K562 (cell line): Measurements from ENCODE around the gene TSC22D3. TPM values are rescaled to one million over a fixed set of nuclear protein-coding genes. Genes with fewer than 3 reads are reported as not detected.

ENCODE experiments used
- BRD4 ChIP-seq: fragments of 200-600 bp; sonication (generic); IDR thresholded peaks from 2 replicates; pipeline ENCODE4 v1.6.1; 2017; ENCODE audit warnings: inconsistent platforms
- DNMT1 ChIP-seq: fragments of 450-650 bp; IDR thresholded peaks from 2 replicates; pipeline ENCODE4 v1.6.1; 2016; ENCODE audit warnings: antibody characterized with exemption, mild to moderate bottlenecking
- E2F3 ChIP-seq: fragments of 250-450 bp; sonication (Bioruptor Pico); IDR thresholded peaks from 2 replicates; pipeline ENCODE4 v1.4.0; 2020; ENCODE audit warnings: mild to moderate bottlenecking
- EGR1 ChIP-seq: fragments of 450-650 bp; conservative IDR thresholded peaks from 2 replicates; pipeline ENCODE4 v1.6.1; 2017; ENCODE audit warnings: mild to moderate bottlenecking
- KDM4B ChIP-seq, 2 experiments: fragments of 450-650 bp in 1 of 2; sonication (generic) in 1 of 2; IDR thresholded peaks; 2 replicates each; pipeline ENCODE4 v1.6.1; 2016 to 2017; ENCODE audit warnings: borderline replicate concordance in 2 of 2, antibody characterized with exemption in 1 of 2, low read depth in 1 of 2, mild to moderate bottlenecking in 1 of 2
- POLR2B ChIP-seq: fragments of 450-650 bp; IDR thresholded peaks from 2 replicates; pipeline ENCODE4 v1.6.1; 2018; ENCODE audit warnings: low read depth; ENCODE audit not compliant: partially characterized antibody
- TRIM24 ChIP-seq, 2 experiments: fragments of 450-650 bp; IDR thresholded peaks; 2 replicates each; pipeline ENCODE4 v1.6.1; 2016
- ZNF174 ChIP-seq: fragments of 250-450 bp; sonication (Bioruptor Pico); IDR thresholded peaks from 2 replicates; pipeline ENCODE4 v1.4.0; 2020; ENCODE audit warnings: mild to moderate bottlenecking
- ZNF830 ChIP-seq: fragments of 250-450 bp; sonication (Bioruptor Pico); IDR thresholded peaks from 2 replicates; pipeline ENCODE4 v1.5.0; 2021; ENCODE audit warnings: mild to moderate bottlenecking
- polyA plus RNA-seq, 8 experiments: library from polyadenylated mRNA; depleted of rRNA in 4 of 8; stranded (reverse) in 5 of 8; unstranded in 3 of 8; fragments of >200 nt; fragmentation: Nextera tagmentation in 2 of 8; fragmentation: Illumina TruSeq in 1 of 8; extraction: Ambion mirVana in 2 of 8; extraction: Trizol in 1 of 8; gene quantifications; 2 replicates each; pipeline versions ENCODE4 v1.2.1 to v1.2.3, GENCODE V29; 2011 to 2014; ENCODE audit warnings: inconsistent platforms in 1 of 8, missing spikeins in 1 of 8
- total RNA-seq, 7 experiments: library from RNA; depleted of rRNA in 6 of 7; stranded (reverse); fragments of >200 nt in 6 of 7; fragmentation: Illumina TruSeq in 2 of 7; extraction: Trizol in 2 of 7; gene quantifications; 2 replicates each; pipeline versions ENCODE4 v1.2.1 to v1.2.3, GENCODE V29; 2011 to 2021; ENCODE audit warnings: low replicate concordance in 1 of 7
- TF ChIP-seq, protein P1 (sequence below), 2 experiments: IDR thresholded peaks in 1 of 2; conservative IDR thresholded peaks in 1 of 2; 2 replicates each; pipeline ENCODE4 v1.6.1; 2016; ENCODE audit warnings: low read depth in 2 of 2, mild to moderate bottlenecking in 1 of 2, missing compliant biosample characterization in 1 of 2, missing genetic modification characterization in 1 of 2, moderate library complexity in 1 of 2
- TF ChIP-seq, protein P2 (sequence below): fragments of 250-450 bp; sonication (Bioruptor Pico); IDR thresholded peaks from 2 replicates; pipeline ENCODE4 v1.9.0; 2021; ENCODE audit warnings: mild to moderate bottlenecking
- TF ChIP-seq, protein P3 (sequence below), 2 experiments: fragments of 450-650 bp; conservative IDR thresholded peaks; 2 replicates each; pipeline ENCODE4 v1.6.1; 2017; ENCODE audit warnings: mild to moderate bottlenecking in 2 of 2, moderate library complexity in 2 of 2
- TF ChIP-seq, protein P4 (sequence below): fragments of 450-650 bp; IDR thresholded peaks from 2 replicates; pipeline ENCODE4 v1.6.1; 2016; ENCODE audit warnings: mild to moderate bottlenecking
- TF ChIP-seq, protein P5 (sequence below): fragments of 450-650 bp; IDR thresholded peaks from 2 replicates; pipeline ENCODE4 v1.7.1; 2018; ENCODE audit warnings: mild to moderate bottlenecking, low read depth; ENCODE audit not compliant: partially characterized antibody
- TF ChIP-seq, protein P6 (sequence below): sonication (generic); formaldehyde crosslinking; IDR thresholded peaks from 2 replicates; pipeline ENCODE4 v1.9.0; 2022; ENCODE audit warnings: mild to moderate bottlenecking, missing genetic modification reagents

The TSC22D3 gene
- total and polyA plus RNA-seq, 9 of the 15 experiments (the other 6 are each of a cell fraction or from before 2014, with no cell fraction given), result 0.48 to 3.0 (median 0.87) TPM

DNA sequence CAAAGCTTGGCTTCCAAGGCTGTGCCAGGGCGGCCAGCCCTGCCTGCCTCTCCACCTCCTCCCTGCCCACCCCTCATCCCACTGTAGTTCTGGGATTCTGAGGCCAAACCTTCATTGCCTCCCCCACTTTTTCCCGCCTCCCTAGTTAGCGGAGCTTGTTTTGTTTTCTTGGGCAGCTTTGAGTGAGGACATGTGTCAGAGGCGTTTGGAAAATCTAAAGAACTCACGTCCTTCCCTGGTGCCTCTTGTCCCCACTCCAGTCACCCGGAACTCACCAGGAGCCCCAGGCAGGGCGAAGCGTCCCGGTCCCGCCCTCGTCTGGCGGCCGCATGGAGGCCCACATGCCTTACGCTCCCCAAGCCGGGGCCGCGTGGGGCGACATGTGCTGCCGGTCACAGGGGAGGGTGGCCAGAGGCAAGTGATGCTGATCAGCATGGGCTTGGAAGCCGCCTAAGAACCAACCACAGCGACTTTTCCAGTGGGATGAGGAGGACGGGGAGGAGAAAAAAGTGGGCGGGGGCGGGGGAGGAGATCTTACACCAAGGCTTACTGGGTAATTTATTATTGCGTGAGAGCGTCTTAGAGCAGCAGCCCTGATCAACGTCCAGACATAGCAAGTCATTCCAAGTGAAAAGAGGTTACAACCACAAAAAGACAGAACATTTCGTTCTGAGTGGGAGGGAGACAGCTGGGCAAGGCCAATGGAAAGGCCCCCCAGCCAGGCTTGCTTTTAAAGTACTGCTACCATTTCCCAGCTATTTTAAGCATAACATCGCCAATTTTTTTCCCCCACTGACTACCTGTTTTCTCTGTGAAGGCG is 98.8 kb downstream of the TSC22D3 start (continued):
- TF ChIP-seq E2F3 (CRISPR knock-in tag) (no peak), TRIM24 (IDR thresholded peaks at IDR 0.05) (no peak), POLR2B (peak; percentile 59), DNMT1 (no peak), BRD4 (no peak), ZNF830 (no peak), ZNF174 (CRISPR knock-in tag) (no peak), KDM4B (IDR thresholded peaks at IDR 0.05; ENCODE audit: borderline replicate concordance in 2 of 2, low read depth in 1 of 2) (no peak), EGR1 (peak; percentile 86)
- TF ChIP-seq, protein P1, sequence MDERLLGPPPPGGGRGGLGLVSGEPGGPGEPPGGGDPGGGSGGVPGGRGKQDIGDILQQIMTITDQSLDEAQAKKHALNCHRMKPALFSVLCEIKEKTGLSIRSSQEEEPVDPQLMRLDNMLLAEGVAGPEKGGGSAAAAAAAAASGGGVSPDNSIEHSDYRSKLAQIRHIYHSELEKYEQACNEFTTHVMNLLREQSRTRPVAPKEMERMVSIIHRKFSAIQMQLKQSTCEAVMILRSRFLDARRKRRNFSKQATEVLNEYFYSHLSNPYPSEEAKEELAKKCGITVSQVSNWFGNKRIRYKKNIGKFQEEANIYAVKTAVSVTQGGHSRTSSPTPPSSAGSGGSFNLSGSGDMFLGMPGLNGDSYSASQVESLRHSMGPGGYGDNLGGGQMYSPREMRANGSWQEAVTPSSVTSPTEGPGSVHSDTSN (CRISPR knock-in tag; IDR thresholded peaks at IDR 0.05; ENCODE audit: low read depth), result no peak
- TF ChIP-seq, protein P1 (tag; conservative IDR thresholded peaks at IDR 0.05; ENCODE audit: low read depth), result 0 out of 2 replicates have a peak, but pooled peaks have one; percentile 20
- TF ChIP-seq, protein P2, sequence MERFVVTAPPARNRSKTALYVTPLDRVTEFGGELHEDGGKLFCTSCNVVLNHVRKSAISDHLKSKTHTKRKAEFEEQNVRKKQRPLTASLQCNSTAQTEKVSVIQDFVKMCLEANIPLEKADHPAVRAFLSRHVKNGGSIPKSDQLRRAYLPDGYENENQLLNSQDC (CRISPR knock-in tag), result no peak
- TF ChIP-seq, protein P3, sequence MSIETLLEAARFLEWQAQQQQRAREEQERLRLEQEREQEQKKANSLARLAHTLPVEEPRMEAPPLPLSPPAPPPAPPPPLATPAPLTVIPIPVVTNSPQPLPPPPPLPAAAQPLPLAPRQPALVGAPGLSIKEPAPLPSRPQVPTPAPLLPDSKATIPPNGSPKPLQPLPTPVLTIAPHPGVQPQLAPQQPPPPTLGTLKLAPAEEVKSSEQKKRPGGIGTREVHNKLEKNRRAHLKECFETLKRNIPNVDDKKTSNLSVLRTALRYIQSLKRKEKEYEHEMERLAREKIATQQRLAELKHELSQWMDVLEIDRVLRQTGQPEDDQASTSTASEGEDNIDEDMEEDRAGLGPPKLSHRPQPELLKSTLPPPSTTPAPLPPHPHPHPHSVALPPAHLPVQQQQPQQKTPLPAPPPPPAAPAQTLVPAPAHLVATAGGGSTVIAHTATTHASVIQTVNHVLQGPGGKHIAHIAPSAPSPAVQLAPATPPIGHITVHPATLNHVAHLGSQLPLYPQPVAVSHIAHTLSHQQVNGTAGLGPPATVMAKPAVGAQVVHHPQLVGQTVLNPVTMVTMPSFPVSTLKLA (conservative IDR thresholded peaks at IDR 0.05), result peak; percentile 100
- TF ChIP-seq, protein P4, sequence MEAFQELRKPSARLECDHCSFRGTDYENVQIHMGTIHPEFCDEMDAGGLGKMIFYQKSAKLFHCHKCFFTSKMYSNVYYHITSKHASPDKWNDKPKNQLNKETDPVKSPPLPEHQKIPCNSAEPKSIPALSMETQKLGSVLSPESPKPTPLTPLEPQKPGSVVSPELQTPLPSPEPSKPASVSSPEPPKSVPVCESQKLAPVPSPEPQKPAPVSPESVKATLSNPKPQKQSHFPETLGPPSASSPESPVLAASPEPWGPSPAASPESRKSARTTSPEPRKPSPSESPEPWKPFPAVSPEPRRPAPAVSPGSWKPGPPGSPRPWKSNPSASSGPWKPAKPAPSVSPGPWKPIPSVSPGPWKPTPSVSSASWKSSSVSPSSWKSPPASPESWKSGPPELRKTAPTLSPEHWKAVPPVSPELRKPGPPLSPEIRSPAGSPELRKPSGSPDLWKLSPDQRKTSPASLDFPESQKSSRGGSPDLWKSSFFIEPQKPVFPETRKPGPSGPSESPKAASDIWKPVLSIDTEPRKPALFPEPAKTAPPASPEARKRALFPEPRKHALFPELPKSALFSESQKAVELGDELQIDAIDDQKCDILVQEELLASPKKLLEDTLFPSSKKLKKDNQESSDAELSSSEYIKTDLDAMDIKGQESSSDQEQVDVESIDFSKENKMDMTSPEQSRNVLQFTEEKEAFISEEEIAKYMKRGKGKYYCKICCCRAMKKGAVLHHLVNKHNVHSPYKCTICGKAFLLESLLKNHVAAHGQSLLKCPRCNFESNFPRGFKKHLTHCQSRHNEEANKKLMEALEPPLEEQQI, result no peak
- TF ChIP-seq, protein P5, sequence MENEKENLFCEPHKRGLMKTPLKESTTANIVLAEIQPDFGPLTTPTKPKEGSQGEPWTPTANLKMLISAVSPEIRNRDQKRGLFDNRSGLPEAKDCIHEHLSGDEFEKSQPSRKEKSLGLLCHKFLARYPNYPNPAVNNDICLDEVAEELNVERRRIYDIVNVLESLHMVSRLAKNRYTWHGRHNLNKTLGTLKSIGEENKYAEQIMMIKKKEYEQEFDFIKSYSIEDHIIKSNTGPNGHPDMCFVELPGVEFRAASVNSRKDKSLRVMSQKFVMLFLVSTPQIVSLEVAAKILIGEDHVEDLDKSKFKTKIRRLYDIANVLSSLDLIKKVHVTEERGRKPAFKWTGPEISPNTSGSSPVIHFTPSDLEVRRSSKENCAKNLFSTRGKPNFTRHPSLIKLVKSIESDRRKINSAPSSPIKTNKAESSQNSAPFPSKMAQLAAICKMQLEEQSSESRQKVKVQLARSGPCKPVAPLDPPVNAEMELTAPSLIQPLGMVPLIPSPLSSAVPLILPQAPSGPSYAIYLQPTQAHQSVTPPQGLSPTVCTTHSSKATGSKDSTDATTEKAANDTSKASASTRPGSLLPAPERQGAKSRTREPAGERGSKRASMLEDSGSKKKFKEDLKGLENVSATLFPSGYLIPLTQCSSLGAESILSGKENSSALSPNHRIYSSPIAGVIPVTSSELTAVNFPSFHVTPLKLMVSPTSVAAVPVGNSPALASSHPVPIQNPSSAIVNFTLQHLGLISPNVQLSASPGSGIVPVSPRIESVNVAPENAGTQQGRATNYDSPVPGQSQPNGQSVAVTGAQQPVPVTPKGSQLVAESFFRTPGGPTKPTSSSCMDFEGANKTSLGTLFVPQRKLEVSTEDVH, result no peak
- TF ChIP-seq, protein P6, sequence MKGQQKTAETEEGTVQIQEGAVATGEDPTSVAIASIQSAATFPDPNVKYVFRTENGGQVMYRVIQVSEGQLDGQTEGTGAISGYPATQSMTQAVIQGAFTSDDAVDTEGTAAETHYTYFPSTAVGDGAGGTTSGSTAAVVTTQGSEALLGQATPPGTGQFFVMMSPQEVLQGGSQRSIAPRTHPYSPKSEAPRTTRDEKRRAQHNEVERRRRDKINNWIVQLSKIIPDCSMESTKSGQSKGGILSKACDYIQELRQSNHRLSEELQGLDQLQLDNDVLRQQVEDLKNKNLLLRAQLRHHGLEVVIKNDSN (CRISPR knock-in tag), result peak; percentile 49; the same call in 1 of the 2 replicates
